ENCODE measurements around the gene LAMA3. TPM values are rescaled to one million over a fixed set of nuclear protein-coding genes. Genes with fewer than 3 reads are reported as not detected.

Gene LAMA3
- total RNA-seq, 2 donors from 2014 or later: 5.0 to 6.4 TPM

DNA sequence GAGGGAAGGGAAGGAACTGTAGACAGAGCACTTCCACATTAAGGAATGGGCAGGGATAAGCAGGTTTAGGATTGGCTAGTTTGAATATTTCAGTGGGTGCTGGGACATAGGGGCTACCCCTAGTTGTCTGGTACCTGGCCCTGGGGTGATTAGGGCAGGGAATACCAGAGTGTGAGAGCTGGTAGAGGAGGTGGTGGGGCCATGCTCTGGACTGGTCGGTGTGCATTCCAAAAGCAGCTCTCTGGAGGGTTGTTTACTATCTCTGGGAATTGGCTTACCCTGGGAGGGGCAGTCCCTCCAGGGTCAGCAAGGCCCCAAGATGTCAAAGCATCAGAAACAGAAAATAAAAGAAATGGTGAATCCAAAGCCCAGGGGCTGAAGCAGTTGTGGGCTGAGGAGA lies 103.8 kb downstream of the LAMA3 start:
- Histone ChIP-seq H3K4me3 (no peak overlapping the region), H3K27ac (no peak overlapping the region), H3K4me1 (no peaks in the 10 kb centered on the region), H3K36me3 (no peaks in the 10 kb centered on the region), H3K9me3 (no peaks in the 10 kb centered on the region), H3K27me3 (no peaks in the 10 kb centered on the region)
- TF ChIP-seq, protein P1, sequence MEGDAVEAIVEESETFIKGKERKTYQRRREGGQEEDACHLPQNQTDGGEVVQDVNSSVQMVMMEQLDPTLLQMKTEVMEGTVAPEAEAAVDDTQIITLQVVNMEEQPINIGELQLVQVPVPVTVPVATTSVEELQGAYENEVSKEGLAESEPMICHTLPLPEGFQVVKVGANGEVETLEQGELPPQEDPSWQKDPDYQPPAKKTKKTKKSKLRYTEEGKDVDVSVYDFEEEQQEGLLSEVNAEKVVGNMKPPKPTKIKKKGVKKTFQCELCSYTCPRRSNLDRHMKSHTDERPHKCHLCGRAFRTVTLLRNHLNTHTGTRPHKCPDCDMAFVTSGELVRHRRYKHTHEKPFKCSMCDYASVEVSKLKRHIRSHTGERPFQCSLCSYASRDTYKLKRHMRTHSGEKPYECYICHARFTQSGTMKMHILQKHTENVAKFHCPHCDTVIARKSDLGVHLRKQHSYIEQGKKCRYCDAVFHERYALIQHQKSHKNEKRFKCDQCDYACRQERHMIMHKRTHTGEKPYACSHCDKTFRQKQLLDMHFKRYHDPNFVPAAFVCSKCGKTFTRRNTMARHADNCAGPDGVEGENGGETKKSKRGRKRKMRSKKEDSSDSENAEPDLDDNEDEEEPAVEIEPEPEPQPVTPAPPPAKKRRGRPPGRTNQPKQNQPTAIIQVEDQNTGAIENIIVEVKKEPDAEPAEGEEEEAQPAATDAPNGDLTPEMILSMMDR (IDR thresholded peaks at IDR 0.05): no peak
- DNase-seq (ENCODE audit: low spot score): no peak

DNA sequence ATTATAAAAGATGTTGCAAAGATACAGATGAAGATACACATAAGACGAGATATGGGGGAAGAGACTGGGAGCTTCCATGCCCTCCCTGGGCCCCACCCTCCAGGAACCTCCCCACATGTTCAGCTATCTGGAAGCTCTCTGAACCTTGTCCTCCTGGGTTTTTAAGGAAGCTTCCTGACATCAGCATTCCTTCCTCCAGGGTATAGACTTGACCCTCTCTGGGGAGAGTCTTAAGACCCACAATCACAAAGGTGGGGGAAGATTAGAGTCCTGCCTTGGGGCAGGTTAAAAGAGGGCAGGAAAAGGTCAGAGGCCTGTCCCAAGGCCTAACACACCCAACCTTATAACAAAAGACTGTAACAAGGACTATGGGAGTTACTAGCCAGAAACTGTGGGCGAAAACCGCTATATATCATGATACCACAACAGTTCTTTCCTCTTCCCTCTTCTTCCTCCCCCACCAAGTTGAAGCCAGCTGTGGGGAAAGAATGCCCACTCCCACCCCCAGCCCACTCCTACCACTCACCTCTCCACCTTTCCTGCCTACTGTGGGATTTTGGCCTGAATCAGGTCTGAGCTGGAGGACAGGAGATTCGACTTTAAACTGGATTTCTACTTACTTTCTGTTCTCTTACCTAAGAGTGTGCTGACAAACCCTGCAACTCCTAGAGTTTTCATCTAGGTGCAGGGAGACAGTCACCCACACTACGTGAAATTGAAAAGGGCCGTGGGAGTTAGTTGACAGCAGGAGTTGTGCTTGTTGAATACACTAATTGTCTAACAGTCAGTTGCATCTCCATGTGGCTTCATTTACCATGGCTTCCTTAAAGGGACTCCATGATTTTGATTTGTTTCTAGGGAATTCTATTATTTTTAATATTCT lies 105.0 kb downstream of the LAMA3 start:
- Histone ChIP-seq H3K27ac (no peak overlapping the region), H3K9me3 (no peaks in the 10 kb centered on the region), H3K27me3 (no peaks in the 10 kb centered on the region), H3K4me1 (no peaks in the 10 kb centered on the region), H3K4me3 (no peak overlapping the region), H3K36me3 (no peaks in the 10 kb centered on the region)
- TF ChIP-seq, protein P1 (IDR thresholded peaks at IDR 0.05): no peak
- DNase-seq (ENCODE audit: low spot score): no peak

DNA sequence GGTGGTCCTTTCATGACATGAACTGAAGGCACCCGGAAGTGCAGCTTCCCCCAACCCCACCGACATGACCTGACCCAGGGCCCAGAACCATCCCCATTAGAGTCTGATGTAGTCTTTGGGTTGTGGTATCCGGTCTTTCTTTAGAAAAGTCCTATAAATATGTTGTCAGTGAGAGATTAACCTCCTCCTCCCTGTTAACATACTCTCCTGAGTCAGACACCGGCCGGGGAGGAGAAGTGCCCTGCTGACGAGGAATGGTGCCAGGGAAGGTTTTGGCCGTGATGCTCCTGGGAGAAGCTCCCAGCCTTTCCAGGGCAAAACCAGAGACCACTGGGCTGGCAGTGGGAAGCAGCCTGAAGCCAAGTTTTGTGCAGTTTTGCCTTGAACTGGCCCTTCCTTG lies 109.0 kb downstream of the LAMA3 start:
- Histone ChIP-seq H3K4me3 (no peak overlapping the region), H3K27me3 (no peaks in the 10 kb centered on the region), H3K36me3 (no peaks in the 10 kb centered on the region), H3K9me3 (no peaks in the 10 kb centered on the region), H3K4me1 (no peaks in the 10 kb centered on the region), H3K27ac (no peak overlapping the region)
- DNase-seq (ENCODE audit: low spot score): no peak
- TF ChIP-seq, protein P1 (IDR thresholded peaks at IDR 0.05): no peak

DNA sequence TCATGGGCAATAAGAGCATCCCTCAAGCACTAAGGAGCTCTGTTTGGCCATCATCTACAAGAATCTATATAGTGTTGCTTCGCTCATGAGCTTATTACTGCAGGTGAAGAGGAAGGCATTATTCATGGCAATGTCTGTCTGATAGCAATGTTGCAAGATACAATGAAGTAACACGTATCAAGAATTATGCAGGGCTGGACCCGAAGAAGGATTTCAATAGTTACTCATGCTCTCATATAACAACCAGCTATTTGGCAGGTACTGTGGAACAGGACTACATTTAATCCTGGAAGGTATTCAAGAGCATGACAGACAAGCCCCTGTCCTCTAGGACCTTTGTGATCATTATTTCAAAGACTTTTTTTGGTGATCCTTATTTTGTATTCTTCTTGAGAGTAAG lies 109.6 kb downstream of the LAMA3 start:
- no peaks in the 10 kb centered on the region for H3K4me1 ChIP-seq
- no peak for DNase-seq (ENCODE audit: low spot score)
- no peaks in the 10 kb centered on the region for H3K27me3 ChIP-seq
- H3K27ac ChIP-seq: no peak overlapping the region
- H3K9me3 ChIP-seq: no peaks in the 10 kb centered on the region
- H3K36me3 ChIP-seq: no peaks in the 10 kb centered on the region
- no peak overlapping the region for H3K4me3 ChIP-seq
- TF ChIP-seq, protein P1 (IDR thresholded peaks at IDR 0.05): no peak

DNA sequence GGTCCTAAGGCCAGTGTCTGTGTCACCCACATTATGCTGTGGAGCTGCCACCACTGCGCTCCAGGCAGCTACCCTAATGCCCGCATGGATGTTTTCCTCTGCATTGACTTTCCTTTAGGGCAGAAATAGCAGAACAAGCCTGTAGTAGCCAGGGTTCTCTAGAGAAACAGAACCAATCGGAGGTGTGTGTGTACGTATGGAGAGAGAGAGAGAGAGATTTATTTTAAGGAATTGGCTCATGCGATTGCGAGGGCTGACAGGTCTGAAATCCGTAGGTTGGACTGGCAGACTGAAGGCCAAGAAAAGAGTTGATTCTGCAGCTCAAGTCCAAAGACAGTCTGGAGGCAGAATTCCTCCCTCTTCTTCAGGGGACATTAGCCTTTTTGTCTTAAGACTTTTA lies 110.3 kb downstream of the LAMA3 start:
- Histone ChIP-seq H3K27ac (no peak overlapping the region), H3K4me1 (no peaks in the 10 kb centered on the region), H3K9me3 (no peaks in the 10 kb centered on the region), H3K27me3 (no peaks in the 10 kb centered on the region), H3K36me3 (no peaks in the 10 kb centered on the region), H3K4me3 (no peak overlapping the region)
- TF ChIP-seq, protein P1 (IDR thresholded peaks at IDR 0.05): no peak
- no peak for DNase-seq (ENCODE audit: low spot score)

DNA sequence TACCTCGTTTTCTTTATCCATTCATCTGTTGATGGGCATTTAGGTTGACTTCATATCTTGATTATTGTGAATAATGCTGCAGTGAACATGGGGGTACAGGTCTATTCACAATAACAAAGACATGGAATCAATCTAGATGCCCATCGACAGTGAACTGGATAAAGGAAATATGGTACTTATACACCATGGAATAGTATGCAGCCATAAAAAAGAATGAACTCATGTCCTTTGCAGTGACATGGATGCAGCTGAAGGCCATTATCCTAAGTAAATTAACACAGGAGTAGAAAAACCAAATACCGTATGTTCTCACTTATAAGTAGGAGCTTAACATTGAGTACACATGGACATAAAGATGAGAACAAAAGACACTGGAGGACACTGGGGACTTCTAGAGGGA lies 111.6 kb downstream of the LAMA3 start:
- no peak overlapping the region for H3K27ac ChIP-seq
- no peak overlapping the region for H3K4me3 ChIP-seq
- H3K36me3 ChIP-seq: no peaks in the 10 kb centered on the region
- no peaks in the 10 kb centered on the region for H3K27me3 ChIP-seq
- no peaks in the 10 kb centered on the region for H3K4me1 ChIP-seq
- no peak for DNase-seq (ENCODE audit: low spot score)
- H3K9me3 ChIP-seq: no peaks in the 10 kb centered on the region
- TF ChIP-seq, protein P1 (IDR thresholded peaks at IDR 0.05): no peak

Measured in right atrium auricular region (tissue), 2 donors.